PC-3 (cell line): ENCODE data around the gene MPPED1. TPM values are rescaled to one million over a fixed set of nuclear protein-coding genes. Genes with fewer than 3 reads are reported as not detected.

Experiments
- ATAC-seq: fragments of 200-7000 bp; cut with Tn5 transposase; 2 replicates; pipeline ENCODE4 v1.9.1; 2020; ENCODE audit warnings: mild to moderate bottlenecking, moderate library complexity
- BruUV-seq: library from RNA; stranded (reverse); fragments of 400-500 nt; replicated peaks from 2 replicates; lab custom pipeline; 2021; lab: Mats Ljungman, UMichigan
- CTCF ChIA-PET: fragments of 300-600 bp; sonication (Branson Sonifier 250); formaldehyde crosslinking; loops from one replicate; lab custom pipeline; 2022; ENCODE audit warnings: antibody characterized with exemption; lab: Charles Lee
- POLR2A ChIA-PET: fragments of 300-600 bp; sonication (Branson Sonifier 250); formaldehyde crosslinking; loops from one replicate; lab custom pipeline; 2022; ENCODE audit warnings: antibody characterized with exemption; ENCODE audit not compliant: unreplicated experiment; lab: Charles Lee
- DNase-seq: peaks from one replicate; pipeline ENCODE4 v3.0.0-alpha.2; 2015
- H2AFZ ChIP-seq: fragments of 300-600 bp; sonication (generic); 2 replicates; pipeline ENCODE4 v1.6.0; 2016; ENCODE audit warnings: antibody characterized with exemption, low read length
- H3F3A ChIP-seq: fragments of 300-600 bp; sonication (generic); one replicate; pipeline ENCODE4 v1.6.0; 2017; ENCODE audit warnings: antibody characterized with exemption, low read length, control low read depth, mild to moderate bottlenecking; ENCODE audit not compliant: unreplicated experiment
- H3K27ac ChIP-seq: fragments of 300-600 bp; sonication (generic); 2 replicates; pipeline ENCODE4 v1.5.1; 2016; ENCODE audit warnings: mild to moderate bottlenecking, low read length
- H3K27me3 ChIP-seq: fragments of 300-600 bp; sonication (generic); 2 replicates; pipeline ENCODE4 v1.6.1; 2016; ENCODE audit warnings: low read length, mixed read lengths
- H3K36me3 ChIP-seq: fragments of 300-600 bp; sonication (generic); 2 replicates; pipeline ENCODE4 v1.6.1; 2016; ENCODE audit warnings: low read depth, mixed run types, low read length, mixed read lengths
- H3K4me1 ChIP-seq: fragments of 300-600 bp; sonication (generic); 2 replicates; pipeline ENCODE4 v1.5.1; 2016; ENCODE audit warnings: low read length; ENCODE audit not compliant: insufficient read depth
- H3K4me2 ChIP-seq: fragments of 300-600 bp; sonication (generic); 2 replicates; pipeline ENCODE4 v1.6.0; 2016; ENCODE audit warnings: low read length
- H3K4me3 ChIP-seq: fragments of 300-600 bp; sonication (generic); 2 replicates; pipeline ENCODE4 v1.5.1; 2016; ENCODE audit warnings: mild to moderate bottlenecking, low read length, mixed read lengths
- H3K79me2 ChIP-seq: fragments of 300-600 bp; sonication (generic); 2 replicates; pipeline ENCODE4 v1.6.1; 2017; ENCODE audit warnings: low read length, mixed read lengths
- H3K9ac ChIP-seq: fragments of 300-600 bp; sonication (generic); 2 replicates; pipeline ENCODE4 v1.6.0; 2016; ENCODE audit warnings: mild to moderate bottlenecking, low read length
- H3K9me2 ChIP-seq: fragments of 300-600 bp; sonication (generic); replicated peaks from 2 replicates; pipeline ENCODE4 v1.6.1; 2016; ENCODE audit warnings: mixed run types, low read length, mixed read lengths
- H3K9me3 ChIP-seq: fragments of 300-600 bp; sonication (generic); 2 replicates; pipeline ENCODE4 v1.6.1; 2016; ENCODE audit warnings: low read length, mixed read lengths
- H4K20me1 ChIP-seq: fragments of 300-600 bp; sonication (generic); 2 replicates; pipeline ENCODE4 v1.6.1; 2016; ENCODE audit warnings: low read length, mixed read lengths
- CTCF ChIP-seq: fragments of 300-600 bp; sonication (generic); conservative IDR thresholded peaks from 2 replicates; pipeline ENCODE4 v1.5.1; 2017; ENCODE audit warnings: antibody characterized with exemption, low read depth, mild to moderate bottlenecking, low read length
- EZH2 ChIP-seq: fragments of 300-600 bp; sonication (generic); IDR thresholded peaks from one replicate; pipeline ENCODE4 v1.6.1; 2017; ENCODE audit warnings: antibody characterized with exemption, mild to moderate bottlenecking, low read length; ENCODE audit not compliant: unreplicated experiment
- EZH2phosphoT487 ChIP-seq: fragments of 300-600 bp; sonication (generic); IDR thresholded peaks from 2 replicates; pipeline ENCODE4 v1.6.1; 2018; ENCODE audit warnings: mild to moderate bottlenecking, antibody characterized with exemption, low read length, borderline replicate concordance
- intact Hi-C: fragments of 100-400 bp; cut with micrococcal nuclease; formaldehyde crosslinking; loops from 2 replicates; pipeline ENCODE4 v1.9.0; 2023
- total RNA-seq: library from RNA; depleted of rRNA; stranded (reverse); fragments of >200 nt; gene quantifications from 2 replicates; pipeline ENCODE4 v1.2.3, GENCODE V29; 2014

MPPED1 gene
- total RNA-seq, 1 experiment from 2014 or later, result not detected

- no TSS peak for BruUV-seq
- Histone ChIP-seq H3K9ac (no peak overlapping the region), H4K20me1 (no peaks in the 10 kb centered on the region), H3K4me1 (no peaks in the 10 kb centered on the region), H3K79me2 (no peaks in the 10 kb centered on the region), H2AFZ (no peak overlapping the region), H3K4me3 (no peak overlapping the region), H3K4me2 (no peak overlapping the region), H3K27ac (no peak overlapping the region), H3F3A (no peaks in the 10 kb centered on the region), H3K9me2 (no peaks in the 10 kb centered on the region), H3K27me3 (peaks cover 11% of the 10 kb centered on the region; the same call in 1 of the 2 replicates), H3K9me3 (no peaks in the 10 kb centered on the region), H3K36me3 (no peaks in the 10 kb centered on the region)
- TF ChIP-seq EZH2 (no peak), EZH2phosphoT487 (no peak), CTCF (no peak)
- DNase-seq (no peak), ATAC-seq (no peak)
- intact Hi-C loops, result no loop called here
- ChIA-PET CTCF (no interaction called here), POLR2A (no interaction called here)
Measured at GRCh38 chr22:43530349-43531201, 118.8 kb downstream of the MPPED1 start.

- Histone ChIP-seq H3F3A (no peaks in the 10 kb centered on the region), H3K79me2 (no peaks in the 10 kb centered on the region), H3K36me3 (no peaks in the 10 kb centered on the region), H3K27ac (no peak overlapping the region), H2AFZ (no peak overlapping the region), H3K4me2 (no peak overlapping the region), H3K9ac (no peak overlapping the region), H4K20me1 (no peaks in the 10 kb centered on the region), H3K4me3 (no peak overlapping the region), H3K27me3 (peaks cover 12% of the 10 kb centered on the region; the same call in 1 of the 2 replicates), H3K9me2 (no peaks in the 10 kb centered on the region), H3K9me3 (no peaks in the 10 kb centered on the region), H3K4me1 (no peaks in the 10 kb centered on the region)
- ChIA-PET POLR2A (no interaction called here), CTCF (no interaction called here)
- no peak for ATAC-seq
- DNase-seq, result no peak
- BruUV-seq, result no TSS peak
- intact Hi-C loops, result no loop called here
- TF ChIP-seq CTCF (no peak), EZH2phosphoT487 (no peak), EZH2 (no peak)
Measured at GRCh38 chr22:43531651-43532050, 119.8 kb downstream of the MPPED1 start.
